Stimulated activated naive CD8-positive, alpha-beta T cell treated with anti-CD3 and anti-CD28 coated beads, Interleukin-15, amount 100 ng/mL, for 72 hours (primary cell): ENCODE results near the gene CAMSAP1.

Source experiments
- ATAC-seq: fragments of 150-1000 bp; cut with Tn5 transposase; 2 replicates; pipeline ENCODE4 v1.10.0; 2021; ENCODE audit warnings: mild to moderate bottlenecking, moderate library complexity
- DNase-seq, 2 donors: peaks; one replicate each; pipeline ENCODE4 v3.0.0; 2021 to 2022
- H3K27ac Mint-ChIP-seq, 2 donors: one replicate each; pipeline ENCODE4 v1.8.0; 2022; ENCODE audit warnings: mild to moderate bottlenecking in 2 of 2, mixed read lengths in 2 of 2, moderate library complexity in 2 of 2
- H3K27me3 Mint-ChIP-seq: one replicate; pipeline ENCODE4 v1.8.0; 2022; ENCODE audit warnings: mixed read lengths
- H3K4me1 Mint-ChIP-seq: one replicate; pipeline ENCODE4 v1.8.0; 2022; ENCODE audit warnings: mild to moderate bottlenecking, mixed read lengths
- H3K4me3 Mint-ChIP-seq, 2 donors: one replicate each; pipeline ENCODE4 v1.8.0; 2022; ENCODE audit warnings: mild to moderate bottlenecking in 2 of 2, mixed read lengths in 2 of 2, moderate library complexity in 1 of 2
- H3K9me3 Mint-ChIP-seq, 2 donors: one replicate each; pipeline ENCODE4 v1.8.0; 2022; ENCODE audit warnings: mixed read lengths in 2 of 2

Gene CAMSAP1

GRCh38 chr9:135798263-135798585, 109.1 kb downstream of the CAMSAP1 start:
- Mint-ChIP-seq H3K27ac (peak overlapping the region in 1 of 2 donors; percentile 16), H3K27me3 (peaks cover 10% of the 10 kb centered on the region), H3K4me1 (no peaks in the 10 kb centered on the region), H3K9me3 (no peaks in the 10 kb centered on the region), H3K4me3 (no peak overlapping the region)
- DNase-seq, result no peak
- no peak for ATAC-seq

GRCh38 chr9:135797507-135798262, 109.7 kb downstream of the CAMSAP1 start:
- Mint-ChIP-seq H3K27me3 (peaks cover 10% of the 10 kb centered on the region), H3K27ac (peak overlapping the region in 1 of 2 donors; percentile 16), H3K4me3 (no peak overlapping the region), H3K9me3 (no peaks in the 10 kb centered on the region), H3K4me1 (no peaks in the 10 kb centered on the region)
- ATAC-seq, result peak; percentile 49
- peak; percentile 23 to 35 for DNase-seq

- ATAC-seq, result peak; percentile 9
- Mint-ChIP-seq H3K9me3 (no peaks in the 10 kb centered on the region), H3K4me1 (no peaks in the 10 kb centered on the region), H3K4me3 (no peak overlapping the region), H3K27me3 (peaks cover 10% of the 10 kb centered on the region), H3K27ac (no peak overlapping the region)
- DNase-seq, result no peak
Measured at GRCh38 chr9:135796784-135797485, 110.4 kb downstream of the CAMSAP1 start.

GRCh38 chr9:135795391-135795790, 112.0 kb downstream of the CAMSAP1 start:
- DNase-seq (no peak), ATAC-seq (no peak)
- no peaks in the 10 kb centered on the region for H3K9me3 Mint-ChIP-seq
- no peak overlapping the region for H3K27ac Mint-ChIP-seq
- H3K27me3 Mint-ChIP-seq, result peaks cover 10% of the 10 kb centered on the region
- H3K4me1 Mint-ChIP-seq, result no peaks in the 10 kb centered on the region
- no peak overlapping the region for H3K4me3 Mint-ChIP-seq

- Mint-ChIP-seq H3K27me3 (peaks cover 10% of the 10 kb centered on the region), H3K4me3 (no peak overlapping the region), H3K9me3 (no peaks in the 10 kb centered on the region), H3K27ac (no peak overlapping the region), H3K4me1 (no peaks in the 10 kb centered on the region)
- DNase-seq (no peak), ATAC-seq (no peak)
Measured at GRCh38 chr9:135794361-135794885, 112.9 kb downstream of the CAMSAP1 start.

GRCh38 chr9:135794057-135794335, 113.3 kb downstream of the CAMSAP1 start:
- H3K9me3 Mint-ChIP-seq, result no peaks in the 10 kb centered on the region
- no peaks in the 10 kb centered on the region for H3K4me1 Mint-ChIP-seq
- H3K27me3 Mint-ChIP-seq, result peaks cover 10% of the 10 kb centered on the region
- no peak overlapping the region for H3K27ac Mint-ChIP-seq
- DNase-seq, result no peak
- no peak overlapping the region for H3K4me3 Mint-ChIP-seq
- ATAC-seq, result no peak

- Mint-ChIP-seq H3K4me1 (no peaks in the 10 kb centered on the region), H3K4me3 (no peak overlapping the region), H3K27ac (no peak overlapping the region), H3K27me3 (peaks cover 10% of the 10 kb centered on the region), H3K9me3 (no peaks in the 10 kb centered on the region)
- no peak for DNase-seq
- ATAC-seq, result no peak
Measured at GRCh38 chr9:135793221-135794056, 113.9 kb downstream of the CAMSAP1 start.

- Mint-ChIP-seq H3K27me3 (peaks cover 6% of the 10 kb centered on the region), H3K4me1 (no peaks in the 10 kb centered on the region), H3K9me3 (no peaks in the 10 kb centered on the region), H3K4me3 (no peak overlapping the region), H3K27ac (peak overlapping the region in 1 of 2 donors; percentile 19)
- no peak for ATAC-seq
- no peak for DNase-seq
Measured at GRCh38 chr9:135792268-135793128, 114.8 kb downstream of the CAMSAP1 start.

- H3K4me1 Mint-ChIP-seq, result no peaks in the 10 kb centered on the region
- H3K27ac Mint-ChIP-seq, result peak overlapping the region in 1 of 2 donors; percentile 54
- no peak for DNase-seq
- H3K4me3 Mint-ChIP-seq, result no peak overlapping the region
- no peaks in the 10 kb centered on the region for H3K9me3 Mint-ChIP-seq
- ATAC-seq, result no peak
- no peaks in the 10 kb centered on the region for H3K27me3 Mint-ChIP-seq
Measured at GRCh38 chr9:135791431-135792267, 115.7 kb downstream of the CAMSAP1 start.

GRCh38 chr9:135790850-135791249, 116.5 kb downstream of the CAMSAP1 start:
- Mint-ChIP-seq H3K27me3 (no peaks in the 10 kb centered on the region), H3K27ac (no peak overlapping the region), H3K4me3 (no peak overlapping the region), H3K9me3 (no peaks in the 10 kb centered on the region), H3K4me1 (no peaks in the 10 kb centered on the region)
- no peak for DNase-seq
- ATAC-seq, result no peak

- Mint-ChIP-seq H3K4me3 (no peak overlapping the region), H3K4me1 (no peaks in the 10 kb centered on the region), H3K27me3 (no peaks in the 10 kb centered on the region), H3K27ac (no peak overlapping the region), H3K9me3 (no peaks in the 10 kb centered on the region)
- no peak for DNase-seq
- no peak for ATAC-seq
Measured at GRCh38 chr9:135790356-135790755, 117.0 kb downstream of the CAMSAP1 start.

- Mint-ChIP-seq H3K4me1 (no peaks in the 10 kb centered on the region), H3K27me3 (no peaks in the 10 kb centered on the region), H3K9me3 (no peaks in the 10 kb centered on the region), H3K27ac (no peak overlapping the region), H3K4me3 (no peak overlapping the region)
- DNase-seq, result no peak
- ATAC-seq, result no peak
Measured at GRCh38 chr9:135789838-135790291, 117.5 kb downstream of the CAMSAP1 start.

- no peak for DNase-seq
Measured at GRCh38 chr9:135788576-135789300, 118.6 kb downstream of the CAMSAP1 start.

More at GRCh38 chr9:135788576-135789300, 118.6 kb downstream of the CAMSAP1 start:
- H3K4me1 Mint-ChIP-seq, result no peaks in the 10 kb centered on the region
- no peaks in the 10 kb centered on the region for H3K9me3 Mint-ChIP-seq
- H3K27me3 Mint-ChIP-seq, result no peaks in the 10 kb centered on the region
- no peak for ATAC-seq
- H3K4me3 Mint-ChIP-seq, result no peak overlapping the region
- peak overlapping the region in 1 of 2 donors; percentile 85 for H3K27ac Mint-ChIP-seq
